Measurements from ENCODE around the gene SHISA5.

SHISA5 gene

DNA sequence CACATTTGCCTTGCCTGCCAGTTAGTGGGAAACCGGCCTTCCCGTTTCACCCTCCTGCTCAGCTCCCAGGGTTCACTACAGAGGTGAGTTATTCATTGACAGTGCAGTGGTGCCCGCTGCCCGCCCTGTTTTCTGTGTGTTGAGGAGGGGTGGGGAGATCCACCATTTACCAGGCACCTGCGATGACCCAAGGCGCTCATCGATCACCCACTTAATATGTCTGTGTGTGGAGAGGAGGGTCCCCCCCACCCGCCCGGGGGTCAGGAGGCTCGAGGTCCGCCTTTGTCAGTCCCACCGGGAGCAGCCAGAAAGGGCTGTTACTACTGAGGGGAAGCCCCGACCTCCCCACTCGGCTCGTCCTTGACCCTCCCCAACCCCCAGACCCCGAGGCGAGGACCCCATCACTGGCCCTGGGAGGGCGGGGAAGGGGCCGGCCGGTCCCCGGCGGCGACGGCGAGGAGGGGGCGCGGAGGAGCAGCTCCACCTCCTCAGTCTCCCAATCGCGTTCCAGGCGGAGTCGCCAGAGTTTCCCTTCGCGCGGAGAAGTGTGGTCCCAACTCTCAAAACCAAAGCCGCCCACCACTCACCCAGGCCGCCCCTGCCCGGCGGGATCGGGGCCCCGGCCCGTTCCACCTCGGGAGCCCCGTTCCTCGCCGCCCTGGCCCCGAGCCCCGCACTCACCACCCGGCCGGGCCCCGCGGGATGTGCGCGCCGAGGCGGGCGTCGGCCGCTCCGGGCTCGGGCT is 75.2 kb downstream of the SHISA5 start:
- in situ Hi-C loops (cut with HindIII; ENCODE audit: low sequenced_read_pairs): no loop called here
- DNase-seq (ENCODE audit: low read depth, low spot score): no peak
- peak overlapping the region; percentile 60 for H3K4me3 ChIP-seq (ENCODE audit: low read depth, low read length)
- TF ChIP-seq, protein P1, sequence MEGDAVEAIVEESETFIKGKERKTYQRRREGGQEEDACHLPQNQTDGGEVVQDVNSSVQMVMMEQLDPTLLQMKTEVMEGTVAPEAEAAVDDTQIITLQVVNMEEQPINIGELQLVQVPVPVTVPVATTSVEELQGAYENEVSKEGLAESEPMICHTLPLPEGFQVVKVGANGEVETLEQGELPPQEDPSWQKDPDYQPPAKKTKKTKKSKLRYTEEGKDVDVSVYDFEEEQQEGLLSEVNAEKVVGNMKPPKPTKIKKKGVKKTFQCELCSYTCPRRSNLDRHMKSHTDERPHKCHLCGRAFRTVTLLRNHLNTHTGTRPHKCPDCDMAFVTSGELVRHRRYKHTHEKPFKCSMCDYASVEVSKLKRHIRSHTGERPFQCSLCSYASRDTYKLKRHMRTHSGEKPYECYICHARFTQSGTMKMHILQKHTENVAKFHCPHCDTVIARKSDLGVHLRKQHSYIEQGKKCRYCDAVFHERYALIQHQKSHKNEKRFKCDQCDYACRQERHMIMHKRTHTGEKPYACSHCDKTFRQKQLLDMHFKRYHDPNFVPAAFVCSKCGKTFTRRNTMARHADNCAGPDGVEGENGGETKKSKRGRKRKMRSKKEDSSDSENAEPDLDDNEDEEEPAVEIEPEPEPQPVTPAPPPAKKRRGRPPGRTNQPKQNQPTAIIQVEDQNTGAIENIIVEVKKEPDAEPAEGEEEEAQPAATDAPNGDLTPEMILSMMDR (IDR thresholded peaks at IDR 0.05; ENCODE audit: low read depth, low read length): no peak

DNA sequence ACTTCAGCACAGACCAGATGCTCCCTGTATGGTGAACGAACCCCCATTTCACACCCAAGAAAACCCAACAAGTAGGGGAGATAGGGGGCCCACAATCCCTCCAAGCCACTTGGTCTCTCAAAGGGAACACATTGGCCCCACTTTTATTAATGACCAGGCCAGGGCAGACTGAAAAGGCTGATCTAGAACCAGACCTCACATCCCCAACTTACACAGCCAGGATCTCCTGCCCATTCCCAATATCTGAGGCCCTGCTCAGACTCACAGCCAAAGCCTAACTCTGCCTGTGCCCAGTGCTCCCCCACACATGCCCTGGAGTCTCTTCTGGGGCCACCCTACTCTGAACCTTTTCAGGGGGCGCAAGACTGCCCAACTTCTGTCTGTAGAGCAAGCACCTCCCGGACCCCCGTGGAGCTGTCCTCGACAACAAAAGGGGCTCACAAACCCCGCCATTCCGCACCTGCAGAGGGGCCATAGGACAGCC is 75.8 kb downstream of the SHISA5 start:
- H3K4me3 ChIP-seq (ENCODE audit: low read depth, low read length): peak overlapping the region; percentile 60
- TF ChIP-seq, protein P1 (IDR thresholded peaks at IDR 0.05; ENCODE audit: low read depth, low read length): no peak
- DNase-seq (ENCODE audit: low read depth, low spot score): no peak
- in situ Hi-C loops (cut with HindIII; ENCODE audit: low sequenced_read_pairs): no loop called here

DNA sequence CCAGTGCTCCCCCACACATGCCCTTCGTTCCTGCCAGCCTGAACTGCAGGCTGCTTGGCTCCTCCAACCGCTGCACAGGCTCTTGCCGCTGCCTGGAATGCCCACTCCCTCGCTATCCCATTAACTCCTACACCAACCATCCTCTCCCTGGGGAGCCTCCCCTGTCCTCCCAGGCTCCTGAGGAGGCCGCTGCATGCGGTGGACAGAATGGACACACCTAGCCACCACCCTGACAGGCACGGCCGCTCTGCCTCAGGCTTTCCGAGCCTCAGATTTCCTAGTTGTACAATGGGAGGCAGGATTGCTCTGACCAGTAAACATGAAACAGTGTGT is 76.4 kb downstream of the SHISA5 start:
- H3K4me3 ChIP-seq (ENCODE audit: low read depth, low read length): peak overlapping the region; percentile 5
- TF ChIP-seq, protein P1 (IDR thresholded peaks at IDR 0.05; ENCODE audit: low read depth, low read length): no peak
- in situ Hi-C loops (cut with HindIII; ENCODE audit: low sequenced_read_pairs): no loop called here
- no peak for DNase-seq (ENCODE audit: low read depth, low spot score)

DNA sequence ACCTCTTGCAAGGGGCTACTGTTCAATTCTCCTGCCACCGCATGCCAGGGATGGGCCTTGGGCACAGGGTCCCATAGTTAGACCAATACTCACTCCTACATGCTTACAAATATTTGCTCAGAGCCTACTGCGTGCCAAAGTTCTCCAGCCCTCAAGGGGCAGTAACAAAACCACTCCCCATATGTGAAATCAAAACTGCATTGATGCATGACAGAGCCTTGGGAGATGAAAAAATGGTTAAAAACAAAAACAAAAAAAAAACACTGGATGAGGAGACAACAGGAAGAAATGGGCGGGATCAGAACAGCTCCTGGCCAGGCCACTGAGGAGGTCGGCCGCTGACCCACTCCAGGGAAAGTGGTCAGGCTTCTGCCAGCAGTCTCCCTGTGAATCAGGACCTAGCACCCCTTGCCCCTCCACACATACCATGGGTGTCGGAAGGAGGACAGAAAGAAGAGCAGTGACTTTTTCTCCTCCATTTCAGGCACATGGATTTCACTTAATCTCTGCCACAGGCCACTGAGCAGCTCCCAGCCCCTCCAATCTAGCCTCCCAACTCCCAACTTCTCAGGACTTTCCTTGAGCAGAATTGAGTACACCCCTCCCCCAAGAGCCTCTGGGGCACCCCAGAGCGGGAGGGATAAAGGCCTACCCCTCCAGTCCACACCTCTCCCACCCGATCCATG is 76.9 kb downstream of the SHISA5 start:
- DNase-seq (ENCODE audit: low read depth, low spot score): no peak
- no peak overlapping the region for H3K4me3 ChIP-seq (ENCODE audit: low read depth, low read length)
- in situ Hi-C loops (cut with HindIII; ENCODE audit: low sequenced_read_pairs): no loop called here
- TF ChIP-seq, protein P1 (IDR thresholded peaks at IDR 0.05; ENCODE audit: low read depth, low read length): no peak

DNA sequence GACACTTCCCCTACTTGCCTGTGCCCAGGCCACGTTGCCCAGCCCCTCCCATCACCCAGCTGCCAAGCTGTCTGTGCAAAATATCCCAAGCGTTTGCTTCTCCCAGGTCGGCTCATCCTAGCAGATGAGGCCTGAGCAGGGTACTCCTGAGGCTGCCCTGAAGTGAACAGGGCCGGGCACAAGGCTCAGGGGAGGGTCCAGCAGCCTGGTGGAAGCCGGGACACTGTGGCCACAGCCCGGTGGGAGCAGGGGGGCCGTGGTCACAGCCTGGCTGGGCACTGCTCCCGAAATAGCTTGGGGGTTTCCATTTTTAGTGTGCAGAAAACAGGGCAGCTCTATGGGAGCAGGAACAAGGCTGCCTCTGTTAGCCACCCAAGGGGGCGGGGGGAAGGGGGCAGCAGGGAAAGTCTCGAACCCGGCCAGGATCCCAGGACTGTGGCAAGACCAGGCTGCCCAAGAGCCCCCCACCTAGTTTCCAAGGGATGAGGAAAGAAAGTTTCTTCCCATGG is 77.5 kb downstream of the SHISA5 start:
- TF ChIP-seq, protein P1 (IDR thresholded peaks at IDR 0.05; ENCODE audit: low read depth, low read length): no peak
- no peak for DNase-seq (ENCODE audit: low read depth, low spot score)
- in situ Hi-C loops (cut with HindIII; ENCODE audit: low sequenced_read_pairs): no loop called here
- no peak overlapping the region for H3K4me3 ChIP-seq (ENCODE audit: low read depth, low read length)

DNA sequence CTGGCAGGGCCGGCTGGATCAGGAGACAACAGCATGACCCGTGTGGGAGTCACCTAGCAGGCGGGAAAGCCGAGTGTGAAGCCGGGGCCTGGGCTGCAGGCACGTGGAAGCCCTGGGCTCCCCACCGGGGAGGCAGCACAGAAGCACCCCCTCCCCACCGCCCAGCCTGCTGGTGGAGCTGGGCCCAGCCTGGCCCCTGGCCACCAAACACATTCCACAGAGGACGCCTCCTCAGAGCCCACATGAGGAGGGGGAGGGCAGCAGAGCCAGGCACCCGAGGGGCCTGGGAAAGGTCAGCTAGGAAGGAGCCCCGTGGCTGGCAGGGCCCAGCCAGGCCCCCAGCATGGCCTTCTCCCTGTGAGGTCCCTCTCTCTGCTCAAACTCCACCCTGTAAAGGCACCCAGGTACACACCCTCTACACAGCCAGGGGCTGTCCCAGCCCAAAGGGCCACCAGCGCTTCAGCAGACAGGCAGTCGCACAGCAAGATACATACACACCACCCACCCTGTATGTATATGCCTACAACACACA is 78.6 kb downstream of the SHISA5 start:
- no peak for DNase-seq (ENCODE audit: low read depth, low spot score)
- in situ Hi-C loops (cut with HindIII; ENCODE audit: low sequenced_read_pairs): no loop called here
- H3K4me3 ChIP-seq (ENCODE audit: low read depth, low read length): no peak overlapping the region
- TF ChIP-seq, protein P1 (IDR thresholded peaks at IDR 0.05; ENCODE audit: low read depth, low read length): no peak
